Right atrium auricular region (tissue), 2 donors: ENCODE measurements around the gene KRT77. TPM values are rescaled to one million over a fixed set of nuclear protein-coding genes. Genes with fewer than 3 reads are reported as not detected.

ENCODE experiments used
- DNase-seq: peaks from one replicate; pipeline ENCODE4 v3.0.0-alpha.2; 2019; ENCODE audit warnings: low spot score
- H3K27ac ChIP-seq, 2 donors: fragments of 200-600 bp; sonication (generic); 1 replicate in 1 of 2; 2 replicates in 1 of 2; pipeline ENCODE4 v1.5.1; 2016 to 2019
- H3K27me3 ChIP-seq, 2 donors: fragments of 200-600 bp; sonication (generic); one replicate each; pipeline versions ENCODE4 v1.5.1 to v1.6.0; 2017 to 2019
- H3K36me3 ChIP-seq: fragments of 200-600 bp; sonication (generic); one replicate; pipeline ENCODE4 v1.5.1; 2016
- H3K4me1 ChIP-seq, 2 donors: fragments of 200-600 bp; sonication (generic); one replicate each; pipeline versions ENCODE4 v1.5.1 to v1.6.0; 2017 to 2019
- H3K4me3 ChIP-seq, 2 donors: fragments of 200-600 bp; sonication (generic); 1 replicate in 1 of 2; 2 replicates in 1 of 2; pipeline ENCODE4 v1.5.1; 2017 to 2019; ENCODE audit warnings: mild to moderate bottlenecking in 1 of 2, moderate library complexity in 1 of 2
- H3K9me3 ChIP-seq, 2 donors: fragments of 200-600 bp; sonication (generic); one replicate each; pipeline ENCODE4 v1.5.1; 2019
- total RNA-seq, 2 donors: library from RNA; depleted of rRNA; stranded (reverse); fragments of >200 nt; gene quantifications; one replicate each; pipeline ENCODE4 v1.1.0, GENCODE V29; 2016
- TF ChIP-seq, protein P1 (sequence below), 2 donors: fragments of 200-600 bp; sonication (generic); IDR thresholded peaks; one replicate each; pipeline ENCODE4 v1.5.1; 2019; ENCODE audit warnings: antibody characterized with exemption in 2 of 2

Gene KRT77
- total RNA-seq, 2 donors from 2014 or later: not detected

DNA sequence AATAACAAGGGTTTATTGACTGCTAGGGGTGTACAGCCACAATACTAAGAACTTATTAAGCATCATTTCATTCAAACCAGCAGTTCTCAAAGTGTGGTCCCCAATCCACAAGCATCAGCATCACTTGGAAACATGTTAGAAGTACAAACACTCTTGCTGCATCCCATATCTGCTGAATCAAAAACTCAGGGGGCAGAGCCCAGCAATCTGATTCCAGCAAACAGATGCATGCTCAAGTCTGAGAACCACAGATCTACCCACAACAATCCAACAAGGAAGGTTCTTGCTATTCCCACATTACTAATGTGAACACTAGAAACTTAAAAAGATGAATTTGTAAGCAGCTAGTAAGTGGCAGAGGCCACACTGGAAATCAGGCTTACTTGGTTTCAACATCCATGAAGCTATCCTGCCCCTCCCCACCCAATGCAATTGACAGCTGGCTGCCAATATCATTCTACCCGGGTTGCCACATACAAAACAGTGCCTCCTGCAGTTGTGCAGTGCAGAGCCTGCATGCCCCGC is 6.2 kb downstream of the KRT77 start:
- Histone ChIP-seq H3K36me3 (no peaks in the 10 kb centered on the region), H3K4me3 (no peak overlapping the region), H3K27ac (no peak overlapping the region), H3K9me3 (no peaks in the 10 kb centered on the region), H3K27me3 (no peaks in the 10 kb centered on the region), H3K4me1 (peaks cover 0 to 11% of the 10 kb centered on the region in 2 donors)
- TF ChIP-seq, protein P1, sequence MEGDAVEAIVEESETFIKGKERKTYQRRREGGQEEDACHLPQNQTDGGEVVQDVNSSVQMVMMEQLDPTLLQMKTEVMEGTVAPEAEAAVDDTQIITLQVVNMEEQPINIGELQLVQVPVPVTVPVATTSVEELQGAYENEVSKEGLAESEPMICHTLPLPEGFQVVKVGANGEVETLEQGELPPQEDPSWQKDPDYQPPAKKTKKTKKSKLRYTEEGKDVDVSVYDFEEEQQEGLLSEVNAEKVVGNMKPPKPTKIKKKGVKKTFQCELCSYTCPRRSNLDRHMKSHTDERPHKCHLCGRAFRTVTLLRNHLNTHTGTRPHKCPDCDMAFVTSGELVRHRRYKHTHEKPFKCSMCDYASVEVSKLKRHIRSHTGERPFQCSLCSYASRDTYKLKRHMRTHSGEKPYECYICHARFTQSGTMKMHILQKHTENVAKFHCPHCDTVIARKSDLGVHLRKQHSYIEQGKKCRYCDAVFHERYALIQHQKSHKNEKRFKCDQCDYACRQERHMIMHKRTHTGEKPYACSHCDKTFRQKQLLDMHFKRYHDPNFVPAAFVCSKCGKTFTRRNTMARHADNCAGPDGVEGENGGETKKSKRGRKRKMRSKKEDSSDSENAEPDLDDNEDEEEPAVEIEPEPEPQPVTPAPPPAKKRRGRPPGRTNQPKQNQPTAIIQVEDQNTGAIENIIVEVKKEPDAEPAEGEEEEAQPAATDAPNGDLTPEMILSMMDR (IDR thresholded peaks at IDR 0.05): no peak
- DNase-seq: no peak

DNA sequence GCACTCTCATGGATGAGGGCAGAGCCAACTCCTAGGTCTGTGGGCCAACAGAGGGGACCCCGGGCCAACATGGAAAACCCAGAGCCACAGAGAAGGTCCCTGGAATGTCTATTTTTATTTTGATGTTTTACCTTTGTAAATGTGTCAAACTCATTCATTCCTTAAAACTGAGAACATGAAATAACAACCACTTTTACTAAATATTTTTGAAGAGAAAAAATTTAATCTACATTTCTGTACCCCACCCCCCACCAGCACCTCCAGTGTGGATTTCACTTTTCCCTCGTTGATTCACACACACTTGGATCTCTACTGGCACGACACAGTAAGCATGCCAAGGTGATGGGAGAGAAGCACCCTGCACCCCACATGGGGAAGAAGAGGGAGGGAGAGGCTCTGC is 6.7 kb downstream of the KRT77 start:
- H3K9me3 ChIP-seq: no peaks in the 10 kb centered on the region
- no peak for DNase-seq
- H3K27ac ChIP-seq: no peak overlapping the region
- no peaks in the 10 kb centered on the region for H3K36me3 ChIP-seq
- no peaks in the 10 kb centered on the region for H3K27me3 ChIP-seq
- TF ChIP-seq, protein P1 (IDR thresholded peaks at IDR 0.05): no peak
- peaks cover 0 to 11% of the 10 kb centered on the region in 2 donors for H3K4me1 ChIP-seq
- no peak overlapping the region for H3K4me3 ChIP-seq

DNA sequence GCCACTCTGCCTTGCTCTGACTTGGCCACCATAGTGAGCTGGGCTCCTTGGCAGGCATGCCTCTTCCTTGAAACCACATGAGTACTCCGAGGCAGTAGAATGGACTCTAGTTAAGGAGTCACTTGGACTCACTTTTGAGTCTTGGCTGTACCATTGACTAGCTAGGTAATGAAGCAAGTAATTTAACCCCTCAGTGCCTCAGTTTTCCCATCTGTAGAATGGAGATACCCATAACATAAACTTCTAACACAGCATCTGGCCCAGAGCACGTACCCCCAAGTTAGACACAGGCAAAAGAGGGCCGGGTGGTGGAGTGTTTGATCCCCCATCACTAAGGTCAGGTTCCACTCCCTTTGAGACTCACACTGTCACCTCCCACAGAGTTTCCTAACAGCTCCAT is 8.3 kb downstream of the KRT77 start:
- H3K9me3 ChIP-seq: no peaks in the 10 kb centered on the region
- DNase-seq: no peak
- peaks cover 0 to 22% of the 10 kb centered on the region in 2 donors for H3K4me1 ChIP-seq
- no peak overlapping the region for H3K27ac ChIP-seq
- TF ChIP-seq, protein P1 (IDR thresholded peaks at IDR 0.05): no peak
- no peaks in the 10 kb centered on the region for H3K27me3 ChIP-seq
- no peaks in the 10 kb centered on the region for H3K36me3 ChIP-seq
- no peak overlapping the region for H3K4me3 ChIP-seq

DNA sequence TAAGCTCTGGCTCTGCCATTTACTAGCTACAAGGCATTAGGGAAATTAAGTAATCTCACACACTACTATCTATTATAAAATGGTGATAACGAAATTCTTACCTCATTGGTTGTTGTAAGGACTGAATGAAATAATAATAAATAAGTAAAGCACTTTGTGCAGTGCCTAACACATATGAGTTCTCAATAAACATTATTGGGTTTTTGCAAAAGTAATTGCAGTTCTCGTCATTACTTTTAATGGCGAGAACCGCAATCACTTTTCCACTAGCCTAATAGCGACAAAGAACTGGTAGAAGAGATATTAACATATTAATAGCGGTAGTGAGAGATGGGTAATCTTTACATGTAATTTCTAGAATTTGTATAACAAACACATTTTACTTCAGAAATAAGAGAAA is 9.2 kb downstream of the KRT77 start:
- H3K27me3 ChIP-seq: no peaks in the 10 kb centered on the region
- no peak for DNase-seq
- no peak overlapping the region for H3K4me3 ChIP-seq
- H3K4me1 ChIP-seq: peaks cover 0 to 15% of the 10 kb centered on the region in 2 donors
- TF ChIP-seq, protein P1 (IDR thresholded peaks at IDR 0.05): no peak
- no peaks in the 10 kb centered on the region for H3K36me3 ChIP-seq
- H3K9me3 ChIP-seq: no peaks in the 10 kb centered on the region
- no peak overlapping the region for H3K27ac ChIP-seq

DNA sequence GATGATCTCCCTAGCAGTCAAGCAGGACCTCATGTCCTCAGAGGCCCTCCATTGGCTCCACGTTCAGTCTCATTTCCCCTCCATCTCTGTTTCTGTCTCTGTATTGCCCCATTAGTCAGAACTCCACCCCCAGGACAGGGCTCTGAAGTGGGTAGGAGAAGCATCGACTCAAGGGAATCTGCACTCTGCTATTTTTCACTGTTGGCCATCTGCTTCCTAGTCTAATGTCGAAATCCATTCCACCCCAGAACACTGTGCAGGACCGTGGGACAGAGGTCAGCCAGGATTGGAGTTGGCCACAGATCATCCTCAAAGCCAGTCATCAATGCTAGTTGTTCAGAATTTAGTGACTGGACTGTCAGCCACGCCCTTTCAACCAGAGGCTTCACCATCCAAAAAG is 10.1 kb downstream of the KRT77 start:
- DNase-seq: no peak
- Histone ChIP-seq H3K4me1 (peaks cover 0 to 11% of the 10 kb centered on the region in 2 donors), H3K27ac (no peak overlapping the region), H3K27me3 (no peaks in the 10 kb centered on the region), H3K36me3 (no peaks in the 10 kb centered on the region), H3K9me3 (no peaks in the 10 kb centered on the region), H3K4me3 (no peak overlapping the region)
- TF ChIP-seq, protein P1 (IDR thresholded peaks at IDR 0.05): no peak

DNA sequence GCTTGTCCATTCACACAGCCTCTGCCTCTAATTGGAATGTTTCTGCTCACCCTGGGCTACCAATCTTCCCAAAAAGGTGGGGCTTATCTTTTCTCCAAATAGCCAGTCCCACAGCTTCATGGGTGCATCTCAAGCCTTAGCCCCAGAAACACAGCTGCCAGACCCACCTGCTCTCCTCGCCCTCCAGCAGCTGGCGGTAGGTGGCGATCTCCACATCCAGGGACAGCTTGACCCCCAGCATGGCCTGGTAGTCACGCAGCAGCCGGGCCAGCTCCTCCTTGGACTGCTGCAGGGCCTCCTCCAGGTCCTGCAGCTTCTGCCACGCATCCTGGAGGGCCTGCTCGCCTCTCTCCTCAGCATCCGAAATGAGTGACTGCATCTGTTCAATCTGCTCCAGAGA is 11.1 kb downstream of the KRT77 start:
- Histone ChIP-seq H3K9me3 (no peaks in the 10 kb centered on the region), H3K27ac (no peak overlapping the region), H3K27me3 (no peaks in the 10 kb centered on the region), H3K4me1 (peaks cover 0 to 11% of the 10 kb centered on the region in 2 donors), H3K4me3 (no peak overlapping the region), H3K36me3 (no peaks in the 10 kb centered on the region)
- DNase-seq: no peak
- TF ChIP-seq, protein P1 (IDR thresholded peaks at IDR 0.05): no peak
